Measurements from ENCODE around the gene STARD13.
"Not testable (repeated sequence)": the region's sequence is repeated elsewhere in the genome, so short reads cannot be mapped to it uniquely, and the experiment has no call there.

The STARD13 gene

DNA sequence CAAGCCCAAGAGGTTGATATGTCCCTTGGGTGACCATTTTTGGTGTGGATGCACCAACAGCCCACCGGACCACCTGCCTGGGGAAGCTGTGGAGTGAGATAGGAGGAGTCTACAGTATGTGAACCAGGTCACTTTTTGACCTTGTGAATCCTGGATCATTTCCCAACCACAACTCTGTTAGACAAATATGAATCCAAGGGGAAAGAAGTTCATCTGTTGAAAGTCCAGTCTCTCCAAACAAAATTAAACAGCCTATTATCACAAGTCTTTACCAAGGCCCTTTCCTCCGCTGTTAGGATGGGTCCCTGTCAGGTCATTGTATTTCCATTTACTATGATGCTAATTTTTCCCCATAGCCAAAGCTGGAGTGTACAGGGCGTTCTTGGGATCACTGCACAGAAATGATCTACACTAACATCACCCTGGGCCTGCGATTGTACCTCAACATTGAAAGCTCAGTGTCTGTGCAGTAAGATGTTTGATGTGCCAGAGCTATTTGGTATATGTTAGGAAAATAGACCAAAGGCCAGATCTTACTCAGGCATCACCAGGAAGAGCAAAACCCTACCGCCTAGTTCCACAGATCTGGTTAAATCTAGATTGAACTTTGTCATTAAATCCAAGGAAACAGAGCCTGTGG, 117.1 kb downstream of the STARD13 start:
- DNase-seq, result no peak

DNA sequence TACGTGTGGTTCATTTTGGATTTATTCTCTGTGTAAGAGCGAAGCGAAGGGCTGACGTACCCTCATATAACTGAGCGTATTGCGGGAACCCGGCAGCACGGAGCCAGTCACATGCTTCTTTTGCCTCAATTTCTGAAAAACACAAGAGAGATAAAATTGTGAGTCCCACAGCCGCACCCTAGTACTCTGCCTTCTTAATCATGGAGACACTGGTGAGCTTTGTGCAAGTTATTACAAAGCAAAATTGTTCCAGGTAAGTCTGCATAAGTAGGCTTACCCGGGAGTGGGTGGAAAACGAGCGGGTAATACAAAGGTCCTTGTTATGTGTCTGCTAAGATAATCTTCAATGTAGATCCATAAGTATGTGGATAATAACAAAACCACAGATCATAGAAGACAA, 118.1 kb downstream of the STARD13 start:
- DNase-seq, result no peak

DNA sequence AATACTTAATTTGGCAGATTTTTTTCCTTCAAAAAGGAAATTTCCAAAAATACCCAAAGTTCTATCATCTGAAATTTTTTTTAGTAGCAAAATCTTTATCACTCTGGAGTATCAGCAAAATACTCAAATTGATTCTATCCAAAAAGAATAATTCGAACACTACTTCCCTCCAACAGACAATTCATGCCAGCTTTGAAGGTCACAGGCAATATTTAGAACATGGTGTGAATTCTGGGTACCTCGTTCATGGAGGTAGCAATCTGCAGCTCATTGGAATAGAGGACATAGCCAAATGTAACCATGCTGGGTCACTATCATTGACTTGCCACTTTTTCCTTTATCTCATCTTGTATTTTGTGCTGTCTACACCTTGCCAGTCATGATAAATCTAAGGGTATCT, 119.8 kb downstream of the STARD13 start:
- DNase-seq, result no peak

DNA sequence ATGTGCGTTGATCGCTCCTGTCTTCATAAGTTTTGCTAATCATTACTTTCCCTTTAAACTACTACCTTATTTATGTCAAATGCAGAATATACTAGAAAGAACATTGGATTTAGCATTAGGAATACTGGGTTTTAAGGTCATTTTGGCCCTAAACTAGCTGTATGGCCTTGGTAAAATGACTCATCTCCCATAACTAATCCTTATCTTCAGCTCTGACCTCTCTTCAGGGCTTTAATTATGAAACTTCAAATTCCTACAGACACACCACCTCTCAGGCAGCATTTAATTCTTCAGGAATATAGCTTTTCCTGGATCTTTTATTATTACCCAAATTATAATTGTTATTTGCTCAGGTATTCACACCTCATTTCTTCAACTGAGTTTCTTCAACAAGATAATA, 121.2 kb downstream of the STARD13 start:
- no peak for DNase-seq

DNA sequence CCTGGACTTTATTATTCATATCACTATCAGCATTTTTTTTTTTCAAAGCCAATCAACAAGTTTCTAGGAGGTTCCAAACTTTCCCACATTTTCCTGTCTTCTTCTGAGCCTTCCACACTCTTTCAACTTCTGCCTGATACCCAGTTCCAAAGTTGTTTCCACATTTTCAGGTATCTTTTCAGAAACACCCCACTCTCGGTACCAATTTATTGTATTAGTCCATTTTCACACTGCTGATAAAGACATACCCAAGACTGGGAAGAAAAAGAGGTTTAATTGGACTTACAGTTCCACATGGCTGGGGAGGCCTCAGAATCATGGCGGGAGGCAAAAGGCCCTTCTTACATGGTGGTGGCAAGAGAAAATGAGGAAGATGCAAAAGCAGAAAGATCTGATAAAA, 122.8 kb downstream of the STARD13 start:
- DNase-seq, result not testable (repeated sequence)

DNA sequence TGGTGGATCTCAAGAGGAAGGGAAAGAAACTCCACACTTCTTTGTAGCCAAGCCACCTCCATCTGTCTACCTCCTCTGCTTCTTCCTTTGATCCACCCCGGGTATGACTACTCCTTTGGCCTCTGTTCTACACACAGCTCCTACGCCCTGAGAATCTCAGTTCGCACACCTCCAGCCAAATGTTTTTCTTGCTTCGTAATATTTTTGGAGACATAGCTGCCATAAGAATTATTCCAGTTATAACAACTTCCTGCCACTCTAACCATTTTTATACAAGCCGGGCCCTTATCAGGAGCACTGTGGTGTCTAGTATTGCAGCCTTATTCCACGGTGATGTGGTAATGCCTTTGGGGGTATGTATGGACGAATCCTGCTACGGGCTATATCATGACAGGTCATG, 126.7 kb downstream of the STARD13 start:
- no peak for DNase-seq

DNA sequence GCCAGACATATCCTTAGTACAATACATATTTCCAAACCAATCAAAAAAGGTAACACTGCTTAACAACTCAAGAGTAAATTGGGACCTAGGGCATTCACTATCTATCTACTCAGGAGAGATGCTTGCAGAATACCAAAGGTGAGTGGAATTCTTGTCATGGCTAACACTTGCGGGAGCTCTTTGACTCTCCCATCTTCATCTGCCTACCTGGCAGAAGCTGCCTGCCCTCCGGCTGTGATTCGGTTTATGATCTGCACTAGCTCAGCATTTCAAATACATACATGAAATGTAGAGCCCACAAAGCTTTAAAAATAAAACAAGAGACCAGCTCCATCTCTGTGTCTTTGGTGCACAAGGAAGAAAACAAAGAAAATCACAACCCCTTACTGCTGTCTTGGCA, 127.3 kb downstream of the STARD13 start:
- DNase-seq, result no peak

DNA sequence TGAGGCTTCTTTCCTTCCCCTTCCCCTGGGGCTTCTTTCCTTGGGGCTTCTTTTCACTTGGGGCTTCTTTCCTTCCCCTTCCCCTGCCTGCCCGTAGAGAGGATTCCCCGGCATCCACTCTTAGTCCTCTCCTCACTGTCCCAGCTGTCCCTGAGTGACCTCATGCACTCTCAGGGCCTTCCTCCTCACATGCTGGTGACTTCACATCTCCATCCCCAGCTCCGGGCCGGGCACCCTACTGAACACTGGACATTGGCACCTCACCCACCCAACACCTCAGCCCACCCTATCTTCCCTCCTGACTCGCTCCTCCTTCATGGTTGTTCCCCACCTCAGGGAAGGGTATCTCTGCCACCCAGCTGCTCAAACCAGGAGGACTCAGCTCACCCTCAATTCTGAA, 130.6 kb downstream of the STARD13 start:
- no peak for DNase-seq

DNA sequence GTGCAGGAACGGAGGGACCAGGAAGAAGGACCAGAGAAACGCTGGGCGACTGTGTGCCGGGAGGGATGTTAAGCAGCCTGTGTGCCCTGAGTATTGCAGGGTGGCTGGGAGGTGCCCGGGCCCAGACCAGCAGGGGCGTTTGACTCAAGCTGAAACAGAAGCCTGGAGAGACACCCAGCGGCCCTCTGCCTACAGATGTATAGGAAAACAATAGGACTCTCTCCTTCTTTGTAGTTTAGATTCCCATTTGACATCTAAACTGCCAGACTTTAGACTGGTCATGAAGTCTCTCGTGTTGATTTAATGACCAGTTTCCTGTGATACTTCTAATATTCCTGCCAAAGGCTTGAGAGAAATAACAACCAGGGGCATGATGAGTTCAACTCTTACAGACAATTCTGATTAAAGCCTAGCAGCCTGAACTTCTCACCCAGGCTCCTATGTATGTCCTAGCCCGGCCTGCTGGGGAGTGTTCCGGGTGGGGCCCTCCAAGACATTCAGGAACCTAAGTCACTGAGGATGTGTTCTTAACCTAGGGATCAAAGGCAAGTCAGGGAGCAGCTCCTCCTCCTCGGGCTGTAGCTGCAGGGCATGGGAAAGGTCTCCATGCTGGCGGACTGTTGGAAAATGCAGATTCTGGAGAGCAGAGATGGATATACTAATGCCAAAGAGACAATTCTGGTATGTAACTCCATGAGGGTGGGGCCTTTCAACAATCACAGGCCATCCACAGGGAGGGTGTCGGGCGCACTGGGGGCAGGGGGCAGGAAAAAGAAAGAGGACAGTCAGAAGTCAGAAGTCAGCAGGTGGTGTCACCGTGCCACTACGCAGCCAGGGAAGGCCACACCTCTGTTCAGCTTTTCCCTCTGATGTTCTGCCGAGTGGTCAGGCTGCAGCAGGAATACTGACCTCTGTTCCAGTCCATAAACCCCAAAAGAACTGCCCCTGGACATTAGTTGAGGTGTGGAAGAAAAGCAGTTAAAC, 131.8 kb downstream of the STARD13 start:
- no peak for DNase-seq

DNA sequence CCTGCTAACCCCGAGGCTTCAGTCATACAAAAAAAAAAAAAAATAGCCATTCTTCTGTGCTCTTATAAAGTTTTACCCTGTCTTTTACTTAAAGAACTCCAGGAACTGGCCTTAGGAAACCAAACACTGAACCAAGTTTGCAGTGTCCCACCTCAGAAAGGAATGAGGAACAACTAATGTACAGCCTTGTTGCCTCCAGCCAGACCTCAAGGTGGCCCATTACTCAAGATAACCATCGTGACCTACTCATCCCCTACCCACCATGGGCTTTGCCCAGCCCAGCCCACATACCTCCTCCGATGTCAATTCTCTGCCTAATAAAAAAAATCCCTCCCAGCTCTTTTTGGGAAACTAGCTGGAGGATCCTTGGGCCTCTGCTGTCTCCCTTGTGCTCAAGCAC, 133.2 kb downstream of the STARD13 start:
- DNase-seq, result no peak

DNA sequence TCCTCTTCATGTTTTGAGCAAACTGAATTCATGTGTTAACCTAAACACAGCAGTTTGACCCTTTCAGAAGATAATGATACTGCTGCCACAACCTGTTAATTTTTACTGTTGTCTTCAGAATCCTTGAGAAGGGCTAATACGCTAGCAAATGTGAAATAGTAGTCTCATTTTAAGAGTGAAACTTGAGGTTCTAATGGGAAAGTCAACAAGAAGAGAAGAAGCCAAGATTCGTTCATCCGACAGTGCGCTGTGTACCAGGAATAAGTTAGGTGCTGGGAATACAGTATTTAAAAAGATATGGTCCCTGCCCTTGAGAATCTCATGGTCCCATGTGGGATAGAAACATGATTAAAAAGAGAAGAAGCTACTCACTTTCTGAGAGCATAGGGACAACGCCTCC, 134.9 kb downstream of the STARD13 start:
- DNase-seq, result no peak

DNA sequence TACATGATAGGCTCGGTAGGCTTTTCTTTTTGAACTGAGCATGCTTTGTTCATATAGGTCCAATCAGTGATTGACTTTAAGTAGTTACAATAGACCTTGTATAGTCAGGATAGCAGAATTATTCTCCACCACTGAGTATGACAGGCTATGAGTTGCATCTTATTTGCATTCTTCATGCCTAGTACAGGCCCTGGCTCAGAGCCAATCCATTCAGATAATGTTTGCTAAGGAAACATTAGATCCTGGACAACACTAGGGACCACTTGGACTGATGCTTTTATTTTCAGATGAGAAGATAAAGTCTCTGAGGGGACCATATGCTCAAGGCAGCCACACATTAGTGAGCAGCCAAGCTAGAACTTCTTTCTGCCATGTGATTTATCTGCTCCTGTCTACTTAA, 135.4 kb downstream of the STARD13 start:
- no peak for DNase-seq

DNA sequence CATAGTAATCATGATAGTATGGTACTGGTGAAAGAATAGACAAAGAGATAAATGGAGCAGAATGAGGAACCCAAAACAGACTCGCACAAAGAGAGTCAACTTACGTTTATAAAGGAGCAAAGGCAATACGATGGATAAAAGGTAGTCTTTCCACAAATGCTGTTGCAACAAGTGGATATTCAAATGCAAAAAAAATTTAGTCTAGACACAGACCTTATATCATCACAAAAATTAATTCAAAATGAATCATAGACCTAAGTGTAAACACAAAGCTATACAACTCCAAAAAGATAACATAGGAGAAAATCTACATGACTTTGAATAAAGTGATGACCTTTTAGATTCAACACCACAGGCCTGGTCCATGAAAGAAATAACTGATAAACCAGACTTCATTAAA, 137.7 kb downstream of the STARD13 start:
- DNase-seq, result no peak

DNA sequence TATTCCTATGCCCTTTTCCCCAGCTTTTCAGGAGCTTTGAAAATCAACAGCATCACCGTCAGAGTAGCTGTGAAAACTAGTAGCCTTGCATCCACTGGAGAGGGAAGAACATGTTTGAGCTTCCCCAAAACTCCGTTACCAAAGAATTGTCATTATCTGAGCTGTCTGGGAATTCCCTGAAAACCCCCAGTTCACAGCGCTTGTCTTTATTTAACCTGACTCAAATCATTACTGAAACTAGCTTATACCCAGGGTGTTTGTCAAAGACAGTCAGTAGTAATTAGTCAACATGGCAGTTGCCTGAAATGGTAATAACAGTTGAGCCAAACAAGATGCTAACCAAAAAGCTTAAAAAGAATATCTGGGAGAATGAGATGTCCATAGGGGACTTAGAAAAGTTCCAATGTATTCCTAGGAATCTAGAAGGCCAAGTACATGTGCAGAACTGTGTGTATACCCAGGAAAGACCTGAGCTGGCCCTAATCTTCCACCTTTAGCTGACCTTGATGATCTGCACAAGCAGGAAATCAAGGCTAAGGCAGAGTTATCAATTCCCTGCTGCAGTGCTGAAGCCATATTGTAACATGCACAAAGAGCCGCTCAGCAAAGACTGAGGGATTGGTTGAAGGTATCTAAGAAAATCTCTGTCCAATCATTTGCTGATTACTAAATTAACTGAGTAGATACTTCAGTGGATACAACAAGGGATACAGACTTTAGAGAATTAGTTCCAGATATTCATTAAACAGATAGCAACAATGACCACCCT, 138.5 kb downstream of the STARD13 start:
- no peak for DNase-seq

DNA sequence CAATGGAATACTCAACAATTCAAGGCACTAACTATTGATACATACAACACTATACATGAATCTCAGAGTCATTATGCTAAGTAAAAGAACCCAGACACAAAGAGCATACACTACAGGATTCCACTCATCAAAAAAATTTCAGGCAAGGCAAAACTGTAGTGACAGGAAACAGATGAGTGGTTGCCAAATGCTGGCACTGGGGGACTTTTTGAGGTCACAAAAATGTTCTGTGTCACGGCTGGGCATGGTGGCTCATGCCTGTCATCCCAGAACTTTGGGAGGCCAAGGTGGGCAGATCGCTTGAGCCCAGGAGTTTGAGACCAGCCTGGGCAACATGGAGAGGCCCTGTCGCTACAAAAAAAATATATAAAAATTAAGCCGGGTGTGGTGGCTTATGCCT, 139.9 kb downstream of the STARD13 start:
- DNase-seq, result no peak

DNA sequence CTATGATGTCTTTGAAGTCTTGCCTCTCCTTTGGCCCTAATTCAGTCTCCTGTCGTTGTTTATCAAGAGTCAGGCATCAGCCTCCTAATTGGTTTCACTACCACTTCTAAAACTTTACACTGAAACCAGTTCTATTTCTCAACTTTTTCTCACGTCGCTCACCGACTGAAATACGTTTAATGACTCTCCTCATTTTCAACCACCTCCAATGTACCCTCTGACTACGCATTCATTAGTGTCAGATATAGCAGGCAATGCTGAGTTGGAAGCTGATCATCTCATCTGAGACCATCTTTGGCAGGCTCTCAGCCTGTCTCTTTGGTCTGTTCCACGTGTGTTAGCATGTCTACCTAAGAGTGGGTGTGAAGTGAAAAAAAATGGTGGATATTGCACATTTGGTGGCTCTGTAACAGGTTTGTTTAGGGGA, 141.2 kb downstream of the STARD13 start:
- no peak for DNase-seq

DNA sequence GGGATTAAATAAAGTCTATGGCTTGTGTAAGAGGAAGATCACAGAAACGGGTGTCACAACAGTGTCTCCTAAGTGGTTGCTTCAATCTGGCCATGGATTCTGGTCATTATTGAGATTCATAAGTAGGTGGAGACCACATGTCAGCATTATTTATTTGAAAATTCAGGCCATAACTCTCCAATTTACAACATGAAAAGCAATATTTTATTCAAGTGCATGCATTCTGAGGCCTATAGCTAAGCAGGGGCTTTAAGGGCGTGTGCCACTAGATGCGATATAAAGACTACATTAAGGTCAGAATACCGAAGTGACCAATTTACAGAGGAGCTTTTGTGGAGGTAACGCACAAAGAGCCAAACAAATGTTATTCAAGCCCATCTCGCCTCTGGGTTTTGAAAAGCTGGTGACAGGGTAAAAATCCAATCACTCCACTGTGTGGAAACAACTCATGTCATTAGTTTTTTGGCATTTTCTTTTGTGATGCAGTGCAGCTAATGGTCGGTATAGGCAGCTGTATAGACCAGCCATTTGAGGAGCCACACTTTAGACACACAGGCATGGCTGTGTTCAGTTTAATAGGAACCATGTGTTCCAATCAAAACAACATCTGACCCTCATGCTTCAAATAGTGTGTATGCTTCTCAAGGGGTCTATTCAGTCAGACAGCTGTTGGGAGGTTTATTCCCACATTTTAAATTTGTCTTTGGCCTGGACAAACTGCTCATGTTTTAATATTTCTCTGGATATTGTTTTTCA, 145.6 kb downstream of the STARD13 start:
- DNase-seq, result no peak

DNA sequence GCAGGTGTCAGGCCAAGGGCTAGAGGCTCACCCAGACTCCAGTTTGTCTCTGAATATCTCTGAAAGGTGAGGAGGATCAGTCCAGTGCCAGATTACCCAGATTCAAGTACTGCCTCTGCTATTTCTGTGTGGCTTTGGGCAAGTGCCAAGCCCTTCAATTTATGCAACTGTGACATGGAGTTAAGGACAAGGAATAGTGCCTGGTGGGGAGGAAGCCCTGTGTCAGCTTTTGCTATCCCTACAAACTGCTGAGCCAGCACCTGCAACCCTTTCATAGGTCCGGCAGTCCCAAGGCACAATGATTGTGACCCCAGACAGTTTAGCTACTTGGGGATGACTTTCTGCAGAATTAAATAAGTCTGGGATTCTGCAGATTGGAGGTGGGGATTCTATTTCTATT, 146.4 kb downstream of the STARD13 start:
- DNase-seq, result no peak

DNA sequence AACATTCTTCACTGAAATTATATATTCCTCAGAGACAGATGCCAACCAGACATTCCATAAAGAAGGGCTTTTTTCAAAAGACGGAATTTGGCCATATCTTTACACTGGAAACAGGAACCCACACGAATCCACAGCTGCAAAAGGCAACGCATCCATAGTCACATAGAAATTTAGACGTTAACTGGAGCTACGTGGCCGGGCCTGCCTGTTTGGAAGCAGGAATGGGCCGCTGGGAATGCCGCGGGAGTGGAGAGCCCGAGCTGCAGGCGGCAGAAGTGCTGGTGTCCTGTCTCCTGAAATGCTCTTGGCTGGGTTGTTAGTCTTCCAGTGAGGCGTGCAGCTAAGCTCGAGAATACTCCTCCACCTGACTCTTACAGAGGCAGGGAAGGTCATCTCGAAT, 147.1 kb downstream of the STARD13 start:
- DNase-seq, result no peak

DNA sequence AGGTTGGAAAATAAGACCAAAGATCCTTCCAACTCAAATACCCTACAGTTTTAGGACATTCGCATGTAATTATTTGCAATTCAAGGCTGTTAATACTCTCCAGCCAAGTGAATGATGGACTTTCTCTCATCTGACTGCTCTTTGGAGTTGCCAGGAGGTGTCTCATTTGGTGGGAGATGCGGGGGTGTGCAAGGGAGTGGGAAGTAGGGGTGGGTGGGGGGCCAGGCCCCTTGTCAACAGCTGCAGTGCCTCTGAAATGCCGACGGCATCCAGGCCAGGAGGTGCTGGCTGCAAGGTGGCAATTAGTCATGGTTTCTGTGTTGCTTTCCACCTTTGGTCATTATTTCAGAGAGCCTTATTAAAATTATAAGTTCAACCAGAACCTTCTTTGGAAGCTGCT, 147.8 kb downstream of the STARD13 start:
- DNase-seq, result no peak

DNA sequence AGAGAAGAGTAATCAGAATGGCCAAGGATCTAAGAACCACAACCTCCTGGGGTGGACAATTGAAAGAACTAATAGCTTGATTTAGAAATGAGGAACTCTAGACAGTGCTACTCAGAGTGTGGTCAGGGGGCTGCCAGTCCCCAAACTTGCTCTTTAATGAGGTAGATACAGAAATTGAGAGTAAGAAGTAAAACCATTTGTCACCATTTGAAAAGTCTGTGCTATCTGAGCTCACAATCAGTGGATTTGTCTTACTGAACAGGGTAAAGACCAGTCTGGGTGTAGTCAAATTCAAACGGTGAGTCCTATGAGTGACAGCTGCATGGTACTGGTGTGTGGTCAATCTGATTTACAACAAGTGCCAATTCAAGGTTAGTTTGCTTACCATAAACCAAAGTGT, 150.5 kb downstream of the STARD13 start:
- no peak for DNase-seq

DNA sequence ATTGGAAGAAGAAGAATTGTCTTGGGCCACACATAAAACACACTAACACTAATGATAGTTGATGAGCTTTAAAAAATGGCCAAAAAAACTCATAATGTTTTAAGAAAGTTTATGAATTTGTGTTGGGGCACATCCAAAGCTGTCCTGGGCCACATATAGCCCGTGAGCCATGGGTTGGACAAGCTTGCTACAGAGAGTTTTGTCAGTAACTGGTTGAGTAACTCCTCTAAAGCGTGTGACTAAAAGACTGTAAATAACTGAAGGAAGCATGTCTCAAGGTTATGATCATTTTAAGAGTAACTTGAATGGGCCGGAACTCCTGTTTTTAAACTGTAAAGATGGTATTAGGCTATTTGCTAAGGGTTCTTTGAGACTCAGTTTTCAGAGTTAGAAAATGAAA, 151.3 kb downstream of the STARD13 start:
- no peak for DNase-seq

Measured in central memory CD4-positive, alpha-beta T cell (primary cell).